Measurements from ENCODE around the gene FLT1. TPM values are rescaled to one million over a fixed set of nuclear protein-coding genes. Genes with fewer than 3 reads are reported as not detected.
A peak's percentile ranks its signal among the peaks of the same experiment; 100 is the strongest.

Gene FLT1
- total RNA-seq, 6 experiments from 2014 or later: 80.5 to 118 (median 91.0) TPM

DNA sequence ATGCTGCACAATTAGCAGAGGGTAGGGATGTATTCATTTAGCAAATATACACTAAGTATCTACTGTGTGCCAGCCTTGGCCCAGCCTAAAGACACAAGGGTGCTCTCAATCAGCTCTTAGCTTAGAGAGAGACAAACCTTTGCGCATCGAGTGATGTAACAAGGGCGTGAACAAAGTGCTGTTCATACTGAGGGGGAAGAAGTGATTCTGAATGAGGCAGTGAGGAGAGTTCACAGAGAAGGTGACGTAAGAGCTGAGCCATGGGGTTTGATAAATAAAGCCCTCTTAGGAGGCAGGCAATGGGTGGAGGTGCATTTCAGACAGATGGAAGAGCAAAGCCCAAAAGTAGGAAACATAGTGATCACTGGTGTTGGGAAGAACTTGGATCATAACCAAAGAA is 68.5 kb downstream of the FLT1 start:
- Mint-ChIP-seq H3K27me3 (ENCODE audit: insufficient read depth) (peaks cover 2% of the 10 kb centered on the region), H3K27ac (peak overlapping the region; percentile 28), H3K4me1 (ENCODE audit: low read depth) (peaks cover 63% of the 10 kb centered on the region), H3K4me3 (no peak overlapping the region), H3K36me3 (ENCODE audit: low read depth) (peaks cover 49% of the 10 kb centered on the region), H3K9me3 (no peaks in the 10 kb centered on the region)
- DNase-seq: no peak
- TF ChIP-seq, protein P1, sequence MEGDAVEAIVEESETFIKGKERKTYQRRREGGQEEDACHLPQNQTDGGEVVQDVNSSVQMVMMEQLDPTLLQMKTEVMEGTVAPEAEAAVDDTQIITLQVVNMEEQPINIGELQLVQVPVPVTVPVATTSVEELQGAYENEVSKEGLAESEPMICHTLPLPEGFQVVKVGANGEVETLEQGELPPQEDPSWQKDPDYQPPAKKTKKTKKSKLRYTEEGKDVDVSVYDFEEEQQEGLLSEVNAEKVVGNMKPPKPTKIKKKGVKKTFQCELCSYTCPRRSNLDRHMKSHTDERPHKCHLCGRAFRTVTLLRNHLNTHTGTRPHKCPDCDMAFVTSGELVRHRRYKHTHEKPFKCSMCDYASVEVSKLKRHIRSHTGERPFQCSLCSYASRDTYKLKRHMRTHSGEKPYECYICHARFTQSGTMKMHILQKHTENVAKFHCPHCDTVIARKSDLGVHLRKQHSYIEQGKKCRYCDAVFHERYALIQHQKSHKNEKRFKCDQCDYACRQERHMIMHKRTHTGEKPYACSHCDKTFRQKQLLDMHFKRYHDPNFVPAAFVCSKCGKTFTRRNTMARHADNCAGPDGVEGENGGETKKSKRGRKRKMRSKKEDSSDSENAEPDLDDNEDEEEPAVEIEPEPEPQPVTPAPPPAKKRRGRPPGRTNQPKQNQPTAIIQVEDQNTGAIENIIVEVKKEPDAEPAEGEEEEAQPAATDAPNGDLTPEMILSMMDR (IDR thresholded peaks at IDR 0.05): no peak

DNA sequence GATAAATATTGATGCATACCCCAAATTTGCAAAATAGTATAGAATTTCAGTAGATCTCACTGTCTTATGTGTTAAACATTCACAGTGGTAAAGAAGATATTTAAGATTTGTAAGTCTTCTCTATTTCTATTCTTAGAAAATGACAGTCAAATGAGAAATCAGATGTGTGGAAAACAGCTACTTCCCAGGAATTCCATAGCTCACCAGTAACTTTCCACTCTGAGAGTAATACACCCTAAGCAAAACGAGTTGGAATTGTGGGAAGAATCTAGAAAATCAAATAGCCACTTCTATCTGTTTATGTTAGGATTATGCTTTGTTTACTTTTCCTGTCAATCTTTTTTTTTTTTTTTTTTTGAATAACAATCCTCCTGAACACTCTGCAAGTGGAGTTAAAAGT is 69.1 kb downstream of the FLT1 start:
- peak overlapping the region; percentile 28; the same call in 1 of the 2 replicates for H3K27ac Mint-ChIP-seq
- TF ChIP-seq, protein P1 (IDR thresholded peaks at IDR 0.05): no peak
- no peaks in the 10 kb centered on the region for H3K9me3 Mint-ChIP-seq
- peaks cover 55% of the 10 kb centered on the region for H3K36me3 Mint-ChIP-seq (ENCODE audit: low read depth)
- peaks cover 2% of the 10 kb centered on the region for H3K27me3 Mint-ChIP-seq (ENCODE audit: insufficient read depth)
- peaks cover 69% of the 10 kb centered on the region for H3K4me1 Mint-ChIP-seq (ENCODE audit: low read depth)
- peak; percentile 12 for DNase-seq
- H3K4me3 Mint-ChIP-seq: no peak overlapping the region

DNA sequence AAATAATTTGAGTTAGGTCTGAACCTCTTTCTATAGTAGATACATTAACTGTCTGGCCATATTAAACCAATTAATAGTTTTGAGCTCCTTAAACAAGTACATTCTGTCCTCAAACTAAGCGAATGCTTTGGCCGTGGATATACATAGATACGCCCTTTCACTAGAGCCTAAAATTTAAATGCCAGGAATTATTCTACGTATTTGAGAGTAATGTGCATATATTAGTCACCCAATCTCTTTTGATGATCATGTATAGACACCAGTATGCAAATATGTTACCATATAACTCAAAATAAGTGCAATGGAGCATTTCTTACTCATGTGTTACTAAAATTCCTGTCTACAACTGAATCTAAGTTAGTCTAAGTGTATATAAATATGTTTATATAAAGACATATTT is 70.4 kb downstream of the FLT1 start:
- Mint-ChIP-seq H3K4me3 (no peak overlapping the region), H3K27ac (no peak overlapping the region), H3K27me3 (ENCODE audit: insufficient read depth) (peaks cover 2% of the 10 kb centered on the region), H3K36me3 (ENCODE audit: low read depth) (peaks cover 63% of the 10 kb centered on the region), H3K4me1 (ENCODE audit: low read depth) (peaks cover 76% of the 10 kb centered on the region), H3K9me3 (no peaks in the 10 kb centered on the region)
- no peak for DNase-seq
- TF ChIP-seq, protein P1 (IDR thresholded peaks at IDR 0.05): no peak

DNA sequence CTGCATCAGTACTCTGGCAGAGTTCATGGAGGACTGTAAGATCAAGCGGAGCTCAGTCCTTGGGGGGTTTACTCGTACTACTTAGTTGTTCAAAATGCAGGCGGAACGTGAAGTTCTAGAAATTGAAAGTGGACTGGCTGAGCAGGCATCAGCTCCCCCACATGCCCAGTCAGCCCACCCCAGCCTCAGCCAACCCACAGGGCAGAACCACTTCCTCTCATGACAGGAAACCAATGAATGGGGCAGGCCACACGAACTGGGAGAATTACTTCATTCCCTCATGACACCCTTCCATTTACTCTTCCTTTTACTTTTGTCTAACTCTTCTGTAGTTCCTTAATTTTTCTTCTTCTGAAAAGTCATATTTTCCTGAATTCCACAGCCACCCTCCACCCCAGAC is 71.9 kb downstream of the FLT1 start:
- Mint-ChIP-seq H3K4me3 (no peak overlapping the region), H3K4me1 (ENCODE audit: low read depth) (peaks cover 79% of the 10 kb centered on the region)

DNA sequence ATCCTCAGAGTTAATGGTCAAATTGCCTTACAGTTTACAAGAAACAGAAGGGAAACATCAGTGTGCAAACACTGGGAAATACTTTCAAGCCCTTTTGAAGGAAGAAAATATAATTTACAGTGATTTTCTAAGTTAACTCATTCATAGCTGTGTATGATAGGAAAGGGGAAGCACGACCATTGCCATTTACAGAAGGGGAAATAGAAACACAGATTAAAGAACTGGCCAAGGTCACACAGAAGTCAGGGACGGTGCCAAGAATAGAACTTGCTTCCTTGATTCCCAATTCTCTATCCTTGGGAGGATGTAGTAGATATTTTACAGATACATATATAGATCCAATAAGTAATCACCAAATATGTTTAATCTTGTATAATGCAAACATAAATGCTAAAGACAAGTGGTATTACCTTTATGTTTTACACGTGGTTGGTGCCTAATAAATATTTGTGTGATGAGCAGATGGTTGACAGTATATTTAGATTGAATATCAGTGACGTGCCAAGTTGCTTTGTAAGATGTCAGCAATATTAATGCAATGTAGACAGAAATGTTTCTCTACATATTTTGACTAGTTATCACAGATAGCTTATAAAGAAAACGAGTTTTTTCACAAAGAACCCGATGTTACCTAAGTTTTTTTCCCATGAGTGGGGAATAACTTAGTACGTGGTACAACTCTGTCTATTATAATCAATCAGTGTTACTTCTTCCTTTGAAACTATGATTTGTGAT is 73.1 kb downstream of the FLT1 start:
- TF ChIP-seq, protein P1 (IDR thresholded peaks at IDR 0.05): no peak
- no peak overlapping the region for H3K4me3 Mint-ChIP-seq
- peaks cover 79% of the 10 kb centered on the region for H3K4me1 Mint-ChIP-seq (ENCODE audit: low read depth)
- DNase-seq: no peak
- H3K27me3 Mint-ChIP-seq (ENCODE audit: insufficient read depth): peaks cover 2% of the 10 kb centered on the region
- no peaks in the 10 kb centered on the region for H3K9me3 Mint-ChIP-seq
- no peak overlapping the region for H3K27ac Mint-ChIP-seq
- H3K36me3 Mint-ChIP-seq (ENCODE audit: low read depth): peaks cover 58% of the 10 kb centered on the region

More for the DNA sequence above, 71.9 kb downstream of the FLT1 start:
- Mint-ChIP-seq H3K9me3 (no peaks in the 10 kb centered on the region), H3K27me3 (ENCODE audit: insufficient read depth) (peaks cover 2% of the 10 kb centered on the region), H3K36me3 (ENCODE audit: low read depth) (peaks cover 58% of the 10 kb centered on the region), H3K27ac (peak overlapping the region; percentile 14)
- DNase-seq: no peak
- TF ChIP-seq, protein P1 (IDR thresholded peaks at IDR 0.05): no peak
